H9 (cell line): ENCODE data around the gene OR52B6. TPM values are rescaled to one million over a fixed set of nuclear protein-coding genes. Genes with fewer than 3 reads are reported as not detected.

Experiments
- DNase-seq: peaks from one replicate; pipeline ENCODE4 v3.0.0-alpha.2; 2017
- H2AFZ ChIP-seq: one replicate; pipeline ENCODE4 v1.6.1; 2013; ENCODE audit warnings: mild to moderate bottlenecking, low read length, control low read depth, moderate library complexity
- H2AK5ac ChIP-seq: 2 replicates; pipeline ENCODE4 v1.6.1; 2013; ENCODE audit warnings: low read length, control low read depth, mixed read lengths; ENCODE audit not compliant: insufficient read length
- H2BK120ac ChIP-seq: one replicate; pipeline ENCODE4 v1.6.1; 2013; ENCODE audit warnings: low read depth, mild to moderate bottlenecking, low read length, control low read depth, inconsistent platforms; ENCODE audit not compliant: poor library complexity, severe bottlenecking
- H2BK12ac ChIP-seq: 2 replicates; pipeline ENCODE4 v1.6.1; 2013; ENCODE audit warnings: low read length, control low read depth, mixed read lengths, low read depth; ENCODE audit not compliant: insufficient read length
- H2BK15ac ChIP-seq: 2 replicates; pipeline ENCODE4 v1.6.1; 2013; ENCODE audit warnings: low read depth, low read length, control low read depth
- H2BK20ac ChIP-seq: one replicate; pipeline ENCODE4 v1.6.1; 2013; ENCODE audit warnings: low read depth, mild to moderate bottlenecking, low read length, control low read depth, inconsistent platforms; ENCODE audit not compliant: poor library complexity, severe bottlenecking
- H2BK5ac ChIP-seq: 2 replicates; pipeline ENCODE4 v1.6.1; 2013; ENCODE audit warnings: low read length, control low read depth, mixed read lengths; ENCODE audit not compliant: insufficient read length
- H3K14ac ChIP-seq: 2 replicates; pipeline ENCODE4 v1.6.1; 2013; ENCODE audit warnings: low read length, control low read depth; ENCODE audit not compliant: insufficient read depth
- H3K18ac ChIP-seq: 2 replicates; pipeline ENCODE4 v1.6.1; 2013; ENCODE audit warnings: low read depth, mild to moderate bottlenecking, mixed read lengths, low read length, control low read depth; ENCODE audit not compliant: insufficient read length
- H3K23ac ChIP-seq: 2 replicates; pipeline ENCODE4 v1.6.1; 2013; ENCODE audit warnings: low read length, control low read depth, mixed read lengths, low read depth; ENCODE audit not compliant: insufficient read length
- H3K23me2 ChIP-seq: 2 replicates; pipeline ENCODE4 v1.6.1; 2013; ENCODE audit warnings: low read depth, mild to moderate bottlenecking, mixed read lengths, low read length, control low read depth; ENCODE audit not compliant: insufficient read length, poor library complexity, severe bottlenecking
- H3K27ac ChIP-seq: 2 replicates; pipeline ENCODE4 v1.5.1; 2013; ENCODE audit warnings: low read length, control low read depth, mixed read lengths, low read depth; ENCODE audit not compliant: insufficient read length
- H3K27me3 ChIP-seq: 2 replicates; pipeline ENCODE4 v1.6.1; 2013; ENCODE audit warnings: low read length, control low read depth, inconsistent platforms; ENCODE audit not compliant: insufficient read depth
- H3K4ac ChIP-seq: 2 replicates; pipeline ENCODE4 v1.6.1; 2013; ENCODE audit warnings: low read depth, mild to moderate bottlenecking, control low read depth, inconsistent platforms, low read length, moderate library complexity
- H3K4me1 ChIP-seq: 2 replicates; pipeline ENCODE4 v1.6.1; 2013; ENCODE audit warnings: low read length, control low read depth, inconsistent platforms; ENCODE audit not compliant: insufficient read depth
- H3K4me2 ChIP-seq: 2 replicates; pipeline ENCODE4 v1.6.1; 2013; ENCODE audit warnings: low read length, control low read depth, mixed read lengths; ENCODE audit not compliant: insufficient read length, insufficient read depth
- H3K56ac ChIP-seq: 2 replicates; pipeline ENCODE4 v1.6.1; 2013; ENCODE audit warnings: low read depth, mild to moderate bottlenecking, mixed read lengths, low read length, control low read depth; ENCODE audit not compliant: insufficient read length
- H3K79me1 ChIP-seq: 2 replicates; pipeline ENCODE4 v1.6.1; 2013; ENCODE audit warnings: low read depth, mild to moderate bottlenecking, moderate library complexity, low read length, control low read depth, inconsistent platforms; ENCODE audit not compliant: insufficient read depth, poor library complexity, severe bottlenecking
- H3K79me2 ChIP-seq: 2 replicates; pipeline ENCODE4 v1.6.1; 2013; ENCODE audit warnings: low read length, control low read depth, inconsistent platforms; ENCODE audit not compliant: insufficient read depth
- H3K9ac ChIP-seq: 2 replicates; pipeline ENCODE4 v1.6.1; 2013; ENCODE audit warnings: low read length, control low read depth, mixed read lengths; ENCODE audit not compliant: insufficient read length; ENCODE audit errors: extremely low read depth
- H3K9me3 ChIP-seq: one replicate; pipeline ENCODE4 v1.6.1; 2013; ENCODE audit warnings: low read depth, low read length, inconsistent platforms; ENCODE audit not compliant: control insufficient read depth
- H3T11ph ChIP-seq: one replicate; pipeline ENCODE4 v1.6.1; 2013; ENCODE audit warnings: mild to moderate bottlenecking, low read length, control low read depth, inconsistent platforms
- H4K20me1 ChIP-seq: one replicate; pipeline ENCODE4 v1.6.1; 2013; ENCODE audit not compliant: control insufficient read depth, insufficient read length, insufficient read depth
- H4K5ac ChIP-seq: 2 replicates; pipeline ENCODE4 v1.6.1; 2013; ENCODE audit warnings: low read depth, mild to moderate bottlenecking, mixed read lengths, low read length, control low read depth; ENCODE audit not compliant: insufficient read length
- H4K8ac ChIP-seq: replicated peaks from 2 replicates; pipeline ENCODE4 v1.6.1; 2013; ENCODE audit warnings: low read length, control low read depth, mixed read lengths, low read depth; ENCODE audit not compliant: insufficient read length
- H4K91ac ChIP-seq: 2 replicates; pipeline ENCODE4 v1.6.1; 2013; ENCODE audit warnings: low read depth, mild to moderate bottlenecking, moderate library complexity, mixed read lengths, low read length, control low read depth; ENCODE audit not compliant: insufficient read length
- H3K27ac Mint-ChIP-seq, 3 experiments: 2 replicates in 2 of 3; 3 replicates in 1 of 3; pipeline ENCODE4 v1.8.0; 2020 to 2021; ENCODE audit warnings: mixed read lengths in 3 of 3, mild to moderate bottlenecking in 1 of 3, moderate library complexity in 1 of 3
- H3K27me3 Mint-ChIP-seq: 2 replicates; pipeline ENCODE4 v1.8.0; 2021; ENCODE audit warnings: low read depth, mild to moderate bottlenecking, moderate library complexity, mixed read lengths
- H3K36me3 Mint-ChIP-seq, 3 experiments: 2 replicates in 2 of 3; 3 replicates in 1 of 3; pipeline ENCODE4 v1.8.0; 2020 to 2021; ENCODE audit warnings: low read depth in 3 of 3, mixed read lengths in 3 of 3; ENCODE audit not compliant: insufficient read depth in 1 of 3
- H3K4me1 Mint-ChIP-seq, 2 experiments: 2 replicates each; pipeline ENCODE4 v1.8.0; 2020; ENCODE audit warnings: mixed read lengths in 2 of 2
- H3K4me3 Mint-ChIP-seq, 2 experiments: 2 replicates in 1 of 2; 3 replicates in 1 of 2; pipeline ENCODE4 v1.8.0; 2020 to 2021; ENCODE audit warnings: mild to moderate bottlenecking in 2 of 2, mixed read lengths in 2 of 2, moderate library complexity in 1 of 2
- H3K9me3 Mint-ChIP-seq, 2 experiments: 2 replicates in 1 of 2; 3 replicates in 1 of 2; pipeline ENCODE4 v1.8.0; 2020; ENCODE audit warnings: mild to moderate bottlenecking in 2 of 2, mixed read lengths in 2 of 2, moderate library complexity in 1 of 2
- CTCF ChIP-seq: fragments of 200-600 bp; sonication (generic); conservative IDR thresholded peaks from 3 replicates; pipeline ENCODE4 v1.8.0; 2021; ENCODE audit warnings: antibody characterized with exemption, mild to moderate bottlenecking
- WGBS: extraction: QIAGEN DNeasy Blood & Tissue Kit; methylation state at CpG from one replicate; pipeline ENCODE4 v1.1.7; 2013; ENCODE audit warnings: missing lambda C conversion rate, low lambda C conversion rate, mixed read lengths; ENCODE audit not compliant: insufficient read length; ENCODE audit errors: extremely low coverage; 5-methylcytosine and 5-hydroxymethylcytosine counted together
- total RNA-seq: library from RNA; stranded (reverse); gene quantifications from 2 replicates; pipeline ENCODE4 v1.2.1, GENCODE V29; 2021

The OR52B6 gene
- total RNA-seq, 1 experiment from 2014 or later: not detected

- no peak overlapping the region for H2AFZ ChIP-seq
- H2BK20ac ChIP-seq: no peak overlapping the region
- Mint-ChIP-seq H3K36me3 (peaks cover 28 to 68% (median 67%) of the 10 kb centered on the region in 3 experiments; a peak in 6 of 7 replicates), H3K27ac (no peak overlapping the region), H3K27me3 (no peaks in the 10 kb centered on the region), H3K4me1 (peaks cover 0 to 3% of the 10 kb centered on the region in 2 experiments; a peak in 1 of 4 replicates), H3K9me3 (no peaks in the 10 kb centered on the region), H3K4me3 (no peak overlapping the region)
- no peaks in the 10 kb centered on the region for H3K9me3 ChIP-seq
- no CpG with 5 or more reads among the region's 6 CpGs for WGBS
- H3K14ac ChIP-seq: no peak overlapping the region
- H3K23ac ChIP-seq: no peak overlapping the region
- DNase-seq: no peak
- no peak overlapping the region for H2BK5ac ChIP-seq
- TF ChIP-seq CTCF: no peak
- H3K18ac ChIP-seq: no peak overlapping the region
- H2BK12ac ChIP-seq: no peak overlapping the region
- H3K9ac ChIP-seq: no peak overlapping the region
- no peak overlapping the region for H3K27ac ChIP-seq
- no peaks in the 10 kb centered on the region for H3K23me2 ChIP-seq
- H2BK15ac ChIP-seq: no peak overlapping the region
- H3K4ac ChIP-seq: no peak overlapping the region
- H3K56ac ChIP-seq: no peak overlapping the region
- no peaks in the 10 kb centered on the region for H3K79me1 ChIP-seq
- no peak overlapping the region for H2AK5ac ChIP-seq
- no peaks in the 10 kb centered on the region for H4K20me1 ChIP-seq
- no peaks in the 10 kb centered on the region for H3K4me1 ChIP-seq
- no peak overlapping the region for H2BK120ac ChIP-seq
- no peak overlapping the region for H4K5ac ChIP-seq
- H3K27me3 ChIP-seq: no peaks in the 10 kb centered on the region
- no peak overlapping the region for H3T11ph ChIP-seq
- H3K79me2 ChIP-seq: no peaks in the 10 kb centered on the region
- H4K8ac ChIP-seq: no peak overlapping the region
- no peak overlapping the region for H4K91ac ChIP-seq
- H3K4me2 ChIP-seq: no peak overlapping the region
Observed at GRCh38 chr11:5608808-5609207, 28.1 kb downstream of the OR52B6 start.
